GM12801 (cell line): ENCODE data around the gene IGF2BP3.

Source experiments
- CTCF ChIP-seq: IDR thresholded peaks from one replicate; pipeline ENCODE4 v1.5.1; 2011; ENCODE audit warnings: control low read depth; ENCODE audit not compliant: insufficient read length; ENCODE audit errors: extremely low read depth

Gene IGF2BP3

DNA sequence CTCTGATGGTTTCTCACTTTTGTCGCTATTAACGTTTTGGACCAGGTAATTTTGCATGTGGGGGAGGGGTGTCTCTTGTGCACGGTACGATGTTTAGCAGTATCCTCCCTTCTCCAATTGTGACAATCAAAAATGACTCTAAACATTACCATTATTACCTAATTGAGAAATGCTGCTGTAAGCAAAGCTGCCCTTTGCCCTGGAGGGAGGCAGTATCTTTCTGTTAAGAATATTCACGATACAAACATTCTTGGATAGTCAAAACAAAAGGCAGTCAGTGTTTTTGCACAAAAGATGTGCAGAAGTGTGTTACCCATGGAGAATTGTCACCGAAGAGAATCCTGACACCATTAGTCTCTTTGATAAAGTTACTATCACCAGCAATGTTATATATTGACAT, 161.5 kb downstream of the IGF2BP3 start:
- TF ChIP-seq CTCF = no peak

GRCh38 chr7:23306936-23307521, 163.3 kb downstream of the IGF2BP3 start:
- TF ChIP-seq CTCF = no peak

GRCh38 chr7:23299770-23300300, 170.5 kb downstream of the IGF2BP3 start:
- TF ChIP-seq CTCF = no peak

GRCh38 chr7:23298885-23299769, 171.2 kb downstream of the IGF2BP3 start, which contains the start of gene MALSU1:
MALSU1 (plus strand) TSS chr7:23299339; CDS start chr7:23299353, 14 bp downstream.
- no peak for TF ChIP-seq CTCF

- TF ChIP-seq CTCF = no peak
Measured at GRCh38 chr7:23298141-23298881, 172.0 kb downstream of the IGF2BP3 start.

GRCh38 chr7:23295401-23295697, 174.9 kb downstream of the IGF2BP3 start:
- no peak for TF ChIP-seq CTCF
